ENCODE measurements around the gene MKX. TPM values are rescaled to one million over a fixed set of nuclear protein-coding genes. Genes with fewer than 3 reads are reported as not detected.

MKX gene
- total RNA-seq, 1 experiment from 2014 or later = not detected

DNA sequence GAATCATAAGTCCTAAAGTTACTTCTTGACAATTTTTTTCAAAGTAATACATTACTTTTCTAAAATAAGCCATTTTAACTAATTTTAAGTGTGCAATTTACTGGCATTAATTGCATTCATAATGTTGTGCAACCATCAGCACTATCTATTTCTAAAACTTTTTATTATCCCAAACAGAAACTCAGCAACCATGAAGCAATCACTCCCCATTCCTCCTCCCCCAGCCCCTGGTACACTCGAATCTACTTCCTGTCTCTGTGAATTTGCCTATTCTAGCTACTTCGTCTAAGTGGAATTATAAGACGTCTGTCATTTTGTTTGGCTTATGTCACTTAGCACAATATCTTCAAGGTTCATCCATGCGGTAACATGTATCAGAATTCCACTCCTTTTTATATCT lies 84.9 kb downstream of the MKX start:
- Histone ChIP-seq H3K4me3 (ENCODE audit: low read depth in 2 of 2, low read length in 2 of 2) (no peak overlapping the region), H3K9me3 (ENCODE audit: control insufficient read depth, insufficient read depth, low read depth, low read length) (no peaks in the 10 kb centered on the region), H3K27ac (ENCODE audit: low read length) (no peak overlapping the region), H3K36me3 (ENCODE audit: control insufficient read depth, insufficient read depth, low read length) (no peaks in the 10 kb centered on the region), H3K4me1 (ENCODE audit: control insufficient read depth, insufficient read depth, low read length) (no peaks in the 10 kb centered on the region), H3K27me3 (ENCODE audit: control insufficient read depth, insufficient read depth, low read length) (no peaks in the 10 kb centered on the region)
- DNase-seq (ENCODE audit: low read depth, low spot score) (no peak), ATAC-seq (no peak)
- intact Hi-C loops (cut with micrococcal nuclease; ENCODE audit: unreplicated experiment) (loop anchor here (10.0 kb wide), 1 partner anchor 216 kb away; no protein-coding TSS in a partner anchor), in situ Hi-C loops (cut with HindIII; ENCODE audit: low pct_unique_long_range_greater_than_20kb, low sequenced_read_pairs) (no loop called here)
- BruUV-seq (replicated peaks) = no TSS peak
- CTCF ChIA-PET = no interaction called here
- TF ChIP-seq, protein P1, sequence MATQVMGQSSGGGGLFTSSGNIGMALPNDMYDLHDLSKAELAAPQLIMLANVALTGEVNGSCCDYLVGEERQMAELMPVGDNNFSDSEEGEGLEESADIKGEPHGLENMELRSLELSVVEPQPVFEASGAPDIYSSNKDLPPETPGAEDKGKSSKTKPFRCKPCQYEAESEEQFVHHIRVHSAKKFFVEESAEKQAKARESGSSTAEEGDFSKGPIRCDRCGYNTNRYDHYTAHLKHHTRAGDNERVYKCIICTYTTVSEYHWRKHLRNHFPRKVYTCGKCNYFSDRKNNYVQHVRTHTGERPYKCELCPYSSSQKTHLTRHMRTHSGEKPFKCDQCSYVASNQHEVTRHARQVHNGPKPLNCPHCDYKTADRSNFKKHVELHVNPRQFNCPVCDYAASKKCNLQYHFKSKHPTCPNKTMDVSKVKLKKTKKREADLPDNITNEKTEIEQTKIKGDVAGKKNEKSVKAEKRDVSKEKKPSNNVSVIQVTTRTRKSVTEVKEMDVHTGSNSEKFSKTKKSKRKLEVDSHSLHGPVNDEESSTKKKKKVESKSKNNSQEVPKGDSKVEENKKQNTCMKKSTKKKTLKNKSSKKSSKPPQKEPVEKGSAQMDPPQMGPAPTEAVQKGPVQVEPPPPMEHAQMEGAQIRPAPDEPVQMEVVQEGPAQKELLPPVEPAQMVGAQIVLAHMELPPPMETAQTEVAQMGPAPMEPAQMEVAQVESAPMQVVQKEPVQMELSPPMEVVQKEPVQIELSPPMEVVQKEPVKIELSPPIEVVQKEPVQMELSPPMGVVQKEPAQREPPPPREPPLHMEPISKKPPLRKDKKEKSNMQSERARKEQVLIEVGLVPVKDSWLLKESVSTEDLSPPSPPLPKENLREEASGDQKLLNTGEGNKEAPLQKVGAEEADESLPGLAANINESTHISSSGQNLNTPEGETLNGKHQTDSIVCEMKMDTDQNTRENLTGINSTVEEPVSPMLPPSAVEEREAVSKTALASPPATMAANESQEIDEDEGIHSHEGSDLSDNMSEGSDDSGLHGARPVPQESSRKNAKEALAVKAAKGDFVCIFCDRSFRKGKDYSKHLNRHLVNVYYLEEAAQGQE (IDR thresholded peaks at IDR 0.05; ENCODE audit: insufficient read depth in 1 of 2, low read depth in 2 of 2, low read length in 1 of 2) = no peak
- TF ChIP-seq, protein P2, sequence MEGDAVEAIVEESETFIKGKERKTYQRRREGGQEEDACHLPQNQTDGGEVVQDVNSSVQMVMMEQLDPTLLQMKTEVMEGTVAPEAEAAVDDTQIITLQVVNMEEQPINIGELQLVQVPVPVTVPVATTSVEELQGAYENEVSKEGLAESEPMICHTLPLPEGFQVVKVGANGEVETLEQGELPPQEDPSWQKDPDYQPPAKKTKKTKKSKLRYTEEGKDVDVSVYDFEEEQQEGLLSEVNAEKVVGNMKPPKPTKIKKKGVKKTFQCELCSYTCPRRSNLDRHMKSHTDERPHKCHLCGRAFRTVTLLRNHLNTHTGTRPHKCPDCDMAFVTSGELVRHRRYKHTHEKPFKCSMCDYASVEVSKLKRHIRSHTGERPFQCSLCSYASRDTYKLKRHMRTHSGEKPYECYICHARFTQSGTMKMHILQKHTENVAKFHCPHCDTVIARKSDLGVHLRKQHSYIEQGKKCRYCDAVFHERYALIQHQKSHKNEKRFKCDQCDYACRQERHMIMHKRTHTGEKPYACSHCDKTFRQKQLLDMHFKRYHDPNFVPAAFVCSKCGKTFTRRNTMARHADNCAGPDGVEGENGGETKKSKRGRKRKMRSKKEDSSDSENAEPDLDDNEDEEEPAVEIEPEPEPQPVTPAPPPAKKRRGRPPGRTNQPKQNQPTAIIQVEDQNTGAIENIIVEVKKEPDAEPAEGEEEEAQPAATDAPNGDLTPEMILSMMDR (IDR thresholded peaks at IDR 0.05) = no peak
- TF ChIP-seq POLR2AphosphoS5 (IDR thresholded peaks at IDR 0.05; ENCODE audit: low read depth, low read length) (no peak), TCF7L2 (IDR thresholded peaks at IDR 0.05; ENCODE audit: low read depth, low read length) (no peak), SIN3A (IDR thresholded peaks at IDR 0.05; ENCODE audit: borderline replicate concordance, insufficient read depth, low read depth, low read length) (no peak)
- POLR2A ChIA-PET = no interaction called here

DNA sequence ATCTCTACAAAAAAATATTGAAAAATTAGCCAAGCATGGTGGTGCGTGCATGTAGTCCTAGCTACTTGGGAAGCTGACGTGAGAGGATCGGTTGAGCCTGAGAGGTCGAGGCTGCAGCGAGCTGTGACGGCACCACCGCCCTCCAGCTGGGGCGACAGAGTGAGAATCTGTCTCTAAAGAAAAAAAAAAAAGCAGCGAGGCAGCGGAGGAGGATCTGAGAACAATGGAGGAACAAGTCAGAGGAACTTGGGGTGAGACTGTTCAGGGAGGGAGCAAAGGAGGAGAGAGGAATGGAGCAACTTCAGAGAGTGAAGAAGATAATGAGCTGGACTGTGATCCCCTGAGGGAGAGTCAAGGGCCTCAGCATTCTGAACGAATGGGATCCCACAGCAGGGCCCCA lies 85.4 kb downstream of the MKX start:
- no peaks in the 10 kb centered on the region for H3K4me1 ChIP-seq (ENCODE audit: control insufficient read depth, insufficient read depth, low read length)
- H3K27ac ChIP-seq (ENCODE audit: low read length) = no peak overlapping the region
- H3K4me3 ChIP-seq (ENCODE audit: low read depth in 2 of 2, low read length in 2 of 2) = no peak overlapping the region
- DNase-seq (ENCODE audit: low read depth, low spot score) (no peak), ATAC-seq (no peak)
- in situ Hi-C loops (cut with HindIII; ENCODE audit: low pct_unique_long_range_greater_than_20kb, low sequenced_read_pairs) = no loop called here
- no peaks in the 10 kb centered on the region for H3K27me3 ChIP-seq (ENCODE audit: control insufficient read depth, insufficient read depth, low read length)
- POLR2A ChIA-PET = interaction anchor here (0.6 kb wide), 1 partner anchor 12 kb away, joined by 18 read pairs; no protein-coding TSS in a partner anchor
- CTCF ChIA-PET = no interaction called here
- H3K36me3 ChIP-seq (ENCODE audit: control insufficient read depth, insufficient read depth, low read length) = no peaks in the 10 kb centered on the region
- no TSS peak for BruUV-seq (replicated peaks)
- TF ChIP-seq, protein P2 (IDR thresholded peaks at IDR 0.05) = no peak
- TF ChIP-seq, protein P1 (IDR thresholded peaks at IDR 0.05; ENCODE audit: insufficient read depth in 1 of 2, low read depth in 2 of 2, low read length in 1 of 2) = no peak
- TF ChIP-seq TCF7L2 (IDR thresholded peaks at IDR 0.05; ENCODE audit: low read depth, low read length) = no peak
- no peak for TF ChIP-seq SIN3A (IDR thresholded peaks at IDR 0.05; ENCODE audit: borderline replicate concordance, insufficient read depth, low read depth, low read length)
- no peak for TF ChIP-seq POLR2AphosphoS5 (IDR thresholded peaks at IDR 0.05; ENCODE audit: low read depth, low read length)
- H3K9me3 ChIP-seq (ENCODE audit: control insufficient read depth, insufficient read depth, low read depth, low read length) = no peaks in the 10 kb centered on the region
- intact Hi-C loops (cut with micrococcal nuclease; ENCODE audit: unreplicated experiment) = loop anchor here (10.0 kb wide), 1 partner anchor 215 kb away; no protein-coding TSS in a partner anchor

Data from Panc1 (cell line).